A549 (cell line): Measurements from ENCODE around the gene GATM. TPM values are rescaled to one million over a fixed set of nuclear protein-coding genes. Genes with fewer than 3 reads are reported as not detected.

Source experiments
- ATAC-seq, 2 experiments: fragments of 200-7000 bp in 1 of 2; fragments of >200 bp in 1 of 2; cut with Nextera tagmentation in 1 of 2; cut with Tn5 transposase in 1 of 2; 3 replicates each; pipeline versions ENCODE4 v1.8.0 to v1.9.1; 2018 to 2020; ENCODE audit warnings: mild to moderate bottlenecking in 1 of 2, moderate library complexity in 1 of 2
- CTCF ChIA-PET: fragments of 300-600 bp; sonication (Branson Sonifier 250); formaldehyde crosslinking; extraction: SDS; loops from one replicate; lab custom pipeline; 2021; ENCODE audit warnings: antibody characterized with exemption, inconsistent platforms; lab: Yijun Ruan, JAX
- POLR2A ChIA-PET: fragments of 350-600 bp; formaldehyde crosslinking; extraction: SDS; loops from one replicate; lab custom pipeline; 2021; ENCODE audit warnings: antibody characterized with exemption, inconsistent platforms; lab: Yijun Ruan, JAX
- DNase-seq, 2 experiments: peaks; one replicate each; pipeline versions ENCODE4 v3.0.0 to v3.0.0-alpha.2; 2011 to 2016; ENCODE audit warnings: low read depth in 1 of 2, low spot score in 1 of 2
- FAIRE-seq: peaks from 2 replicates; lab custom pipeline; 2011; peaks lifted over from hg19 to GRCh38; lab: Jason Lieb, UNC
- H3K27ac ChIP-seq, 2 experiments: fragments of >200 bp; sonication (Bioruptor Twin); formaldehyde crosslinking; 3 replicates each; pipeline ENCODE4 v1.5.1; 2016 to 2017
- H3K4me1 ChIP-seq: fragments of >200 bp; sonication (Bioruptor Twin); formaldehyde crosslinking; 3 replicates; pipeline ENCODE4 v1.6.1; 2016
- H3K4me2 ChIP-seq: fragments of >200 bp; sonication (Bioruptor Twin); formaldehyde crosslinking; 3 replicates; pipeline ENCODE4 v1.6.1; 2016
- H3K4me3 ChIP-seq: fragments of >200 bp; sonication (Bioruptor Twin); formaldehyde crosslinking; 3 replicates; pipeline ENCODE4 v1.5.1; 2016
- H3K9me3 ChIP-seq: fragments of >200 bp; sonication (Bioruptor Twin); formaldehyde crosslinking; 3 replicates; pipeline ENCODE4 v1.6.1; 2016
- CHD2 ChIP-seq: fragments of 150-350 bp; IDR thresholded peaks from 2 replicates; pipeline ENCODE4 v1.6.1; 2014; ENCODE audit warnings: low read length; ENCODE audit not compliant: partially characterized antibody
- CTCF ChIP-seq: fragments of >200 bp; sonication (Bioruptor Twin); formaldehyde crosslinking; IDR thresholded peaks from 3 replicates; pipeline ENCODE4 v1.5.1; 2016
- EHF ChIP-seq: fragments of 250-450 bp; sonication (Bioruptor Pico); IDR thresholded peaks from 2 replicates; pipeline ENCODE4 v1.5.0; 2020; ENCODE audit warnings: mild to moderate bottlenecking
- EHMT2 ChIP-seq: fragments of 200-600 bp; sonication (generic); IDR thresholded peaks from 2 replicates; pipeline ENCODE4 v1.6.1; 2016; ENCODE audit warnings: antibody characterized with exemption, low read depth, mild to moderate bottlenecking, moderate library complexity
- GATA3 ChIP-seq: IDR thresholded peaks from 2 replicates; pipeline ENCODE4 v1.6.1; 2012; ENCODE audit warnings: borderline replicate concordance
- HEYL ChIP-seq: fragments of 250-450 bp; sonication (Bioruptor Pico); IDR thresholded peaks from 2 replicates; pipeline ENCODE4 v1.8.0; 2021; ENCODE audit warnings: mild to moderate bottlenecking, moderate library complexity
- HOXB5 ChIP-seq: fragments of 250-450 bp; sonication (Bioruptor Pico); IDR thresholded peaks from 2 replicates; pipeline ENCODE4 v1.5.0; 2020; ENCODE audit warnings: mild to moderate bottlenecking, moderate library complexity
- JUN ChIP-seq, 2 experiments: fragments of >200 bp; sonication (Bioruptor Twin); formaldehyde crosslinking; IDR thresholded peaks; 2 replicates in 1 of 2; 3 replicates in 1 of 2; pipeline ENCODE4 v1.6.1; 2016 to 2017
- KDM5A ChIP-seq: fragments of 200-600 bp; sonication (generic); IDR thresholded peaks from 2 replicates; pipeline ENCODE4 v1.6.1; 2016; ENCODE audit warnings: antibody characterized with exemption, mild to moderate bottlenecking
- MYC ChIP-seq: IDR thresholded peaks from 2 replicates; pipeline ENCODE4 v1.6.1; 2012; ENCODE audit warnings: mild to moderate bottlenecking, inconsistent platforms, low read length, improper control_type of control experiment, borderline replicate concordance
- NPAS2 ChIP-seq: fragments of 250-450 bp; sonication (Bioruptor Pico); IDR thresholded peaks from 2 replicates; pipeline ENCODE4 v1.8.0; 2022; ENCODE audit warnings: mild to moderate bottlenecking, moderate library complexity, borderline replicate concordance
- RAD21 ChIP-seq, 2 experiments: fragments of >200 bp in 1 of 2; sonication (Bioruptor Twin) in 1 of 2; formaldehyde crosslinking in 1 of 2; IDR thresholded peaks in 1 of 2; conservative IDR thresholded peaks in 1 of 2; 2 replicates in 1 of 2; 3 replicates in 1 of 2; pipeline ENCODE4 v1.6.1; 2012 to 2018; ENCODE audit warnings: inconsistent platforms in 1 of 2
- RNF2 ChIP-seq: fragments of 200-600 bp; sonication (generic); IDR thresholded peaks from 2 replicates; pipeline ENCODE4 v1.6.1; 2016; ENCODE audit warnings: low read depth, mild to moderate bottlenecking, antibody characterized with exemption, moderate library complexity, borderline replicate concordance
- SMC3 ChIP-seq: fragments of >200 bp; sonication (Bioruptor Twin); formaldehyde crosslinking; IDR thresholded peaks from 3 replicates; pipeline ENCODE4 v1.6.1; 2018; ENCODE audit warnings: inconsistent platforms
- USF2 ChIP-seq: fragments of 450-650 bp; IDR thresholded peaks from 2 replicates; pipeline ENCODE4 v1.6.1; 2014; ENCODE audit warnings: antibody characterized with exemption
- ZFP36 ChIP-seq: fragments of 450-650 bp; IDR thresholded peaks from 2 replicates; pipeline ENCODE4 v1.6.1; 2014; ENCODE audit warnings: borderline replicate concordance; ENCODE audit not compliant: partially characterized antibody
- ZNF302 ChIP-seq: fragments of 250-450 bp; sonication (Bioruptor Pico); IDR thresholded peaks from 2 replicates; pipeline ENCODE4 v1.9.0; 2021; ENCODE audit warnings: inconsistent platforms, mild to moderate bottlenecking, moderate library complexity
- ZSCAN20 ChIP-seq: fragments of 250-450 bp; sonication (Bioruptor Pico); IDR thresholded peaks from 2 replicates; pipeline ENCODE4 v1.8.0; 2022; ENCODE audit warnings: mild to moderate bottlenecking, moderate library complexity
- WGBS: methylation state at CpG from one replicate; pipeline ENCODE4 v1.1.6; 2017; ENCODE audit errors: missing lambda C conversion rate; 5-methylcytosine and 5-hydroxymethylcytosine counted together
- polyA plus RNA-seq, 4 experiments: library from polyadenylated mRNA; depleted of rRNA in 3 of 4; stranded (reverse); fragments of >200 nt; fragmentation: RNase III in 1 of 4; extraction: RNeasy Plus Mini Kit Qiagen cat#74134 plus additional on column Dnase treatment in 1 of 4; gene quantifications; 2 replicates in 3 of 4; 3 replicates in 1 of 4; pipeline ENCODE4 v1.2.3, GENCODE V29; 2011 to 2017
- TF ChIP-seq, protein P1 (sequence below): fragments of 250-450 bp; sonication (Bioruptor Pico); IDR thresholded peaks from 2 replicates; pipeline ENCODE4 v1.5.0; 2021; ENCODE audit warnings: mild to moderate bottlenecking, moderate library complexity, borderline replicate concordance
- TF ChIP-seq, protein P2 (sequence below): IDR thresholded peaks from 2 replicates; pipeline ENCODE4 v1.6.1; 2012
- TF ChIP-seq, protein P3 (sequence below): fragments of 250-450 bp; sonication (Bioruptor Pico); IDR thresholded peaks from 2 replicates; pipeline ENCODE4 v1.5.0; 2020; ENCODE audit warnings: low read depth, mild to moderate bottlenecking, moderate library complexity

GATM gene
- polyA plus RNA-seq, 2 of the 4 experiments (the other 2 are of a cell fraction), result 4.0 to 6.5 TPM

- no peak overlapping the region for H3K27ac ChIP-seq
- peaks cover 9% of the 10 kb centered on the region; the same call in 2 of the 3 replicates for H3K4me1 ChIP-seq
- ChIA-PET POLR2A (no interaction called here), CTCF (interaction anchor here (0.9 to 5.6 kb wide), 15 partner anchors 9 to 240 kb away, joined by 3 to 43 read pairs (median 5); no protein-coding TSS in a partner anchor)
- no peak overlapping the region for H3K4me2 ChIP-seq
- no peaks in the 10 kb centered on the region for H3K9me3 ChIP-seq
- H3K4me3 ChIP-seq, result no peak overlapping the region
- ATAC-seq, result no peak
- WGBS, result 40% methylated on average over 5 of the region's 6 CpGs
- DNase-seq, result peak; percentile 18 to 67
- no peak for FAIRE-seq
- TF ChIP-seq SMC3 (peak; percentile 52; the same call in 2 of the 3 replicates), RAD21 (conservative IDR thresholded peaks at IDR 0.05 in 1 of 2, IDR thresholded peaks at IDR 0.05 in 1 of 2) (peak; percentile 68 to 69), CTCF (peak; percentile 65), ZFP36 (no peak), JUN (IDR thresholded peaks at IDR 0.05) (no peak), RNF2 (no peak)
Measured at GRCh38 chr15:45399381-45400212, 21.3 kb upstream of the GATM start.

GRCh38 chr15:45397116-45397665, 18.8 kb upstream of the GATM start:
- CTCF ChIA-PET, result interaction anchor here (0.8 to 2.6 kb wide), 4 partner anchors 82 to 237 kb away, joined by 3 to 9 read pairs (median 6); no protein-coding TSS in a partner anchor
- no peak for FAIRE-seq
- H3K4me3 ChIP-seq, result no peak overlapping the region

More at GRCh38 chr15:45397116-45397665, 18.8 kb upstream of the GATM start:
- peaks cover 4% of the 10 kb centered on the region; the same call in 1 of the 3 replicates for H3K4me1 ChIP-seq
- 31% methylated on average over 6 of the region's 6 CpGs for whole genome bisulfite sequencing
- TF ChIP-seq ZNF302 (CRISPR knock-in tag), result no peak
- no peak for TF ChIP-seq CHD2
- no peak for TF ChIP-seq HOXB5 (CRISPR knock-in tag)
- TF ChIP-seq NPAS2, result no peak
- TF ChIP-seq EHMT2, result no peak
- TF ChIP-seq, protein P1, sequence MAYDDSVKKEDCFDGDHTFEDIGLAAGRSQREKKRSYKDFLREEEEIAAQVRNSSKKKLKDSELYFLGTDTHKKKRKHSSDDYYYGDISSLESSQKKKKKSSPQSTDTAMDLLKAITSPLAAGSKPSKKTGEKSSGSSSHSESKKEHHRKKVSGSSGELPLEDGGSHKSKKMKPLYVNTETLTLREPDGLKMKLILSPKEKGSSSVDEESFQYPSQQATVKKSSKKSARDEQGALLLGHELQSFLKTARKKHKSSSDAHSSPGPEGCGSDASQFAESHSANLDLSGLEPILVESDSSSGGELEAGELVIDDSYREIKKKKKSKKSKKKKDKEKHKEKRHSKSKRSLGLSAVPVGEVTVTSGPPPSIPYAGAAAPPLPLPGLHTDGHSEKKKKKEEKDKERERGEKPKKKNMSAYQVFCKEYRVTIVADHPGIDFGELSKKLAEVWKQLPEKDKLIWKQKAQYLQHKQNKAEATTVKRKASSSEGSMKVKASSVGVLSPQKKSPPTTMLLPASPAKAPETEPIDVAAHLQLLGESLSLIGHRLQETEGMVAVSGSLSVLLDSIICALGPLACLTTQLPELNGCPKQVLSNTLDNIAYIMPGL (CRISPR knock-in tag), result no peak
- TF ChIP-seq KDM5A, result no peak
- no peak for TF ChIP-seq EHF (CRISPR knock-in tag)
- TF ChIP-seq, protein P2, sequence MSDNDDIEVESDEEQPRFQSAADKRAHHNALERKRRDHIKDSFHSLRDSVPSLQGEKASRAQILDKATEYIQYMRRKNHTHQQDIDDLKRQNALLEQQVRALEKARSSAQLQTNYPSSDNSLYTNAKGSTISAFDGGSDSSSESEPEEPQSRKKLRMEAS, result no peak
- no peak for TF ChIP-seq CTCF
- no peak for TF ChIP-seq GATA3
- TF ChIP-seq, protein P3, sequence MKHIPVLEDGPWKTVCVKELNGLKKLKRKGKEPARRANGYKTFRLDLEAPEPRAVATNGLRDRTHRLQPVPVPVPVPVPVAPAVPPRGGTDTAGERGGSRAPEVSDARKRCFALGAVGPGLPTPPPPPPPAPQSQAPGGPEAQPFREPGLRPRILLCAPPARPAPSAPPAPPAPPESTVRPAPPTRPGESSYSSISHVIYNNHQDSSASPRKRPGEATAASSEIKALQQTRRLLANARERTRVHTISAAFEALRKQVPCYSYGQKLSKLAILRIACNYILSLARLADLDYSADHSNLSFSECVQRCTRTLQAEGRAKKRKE (CRISPR knock-in tag), result no peak
- TF ChIP-seq USF2, result no peak
- no peak for TF ChIP-seq ZSCAN20
- no peak for TF ChIP-seq HEYL
- no peak for TF ChIP-seq MYC
- DNase-seq (no peak), ATAC-seq (no peak)
- no peaks in the 10 kb centered on the region for H3K9me3 ChIP-seq
- H3K27ac ChIP-seq, result no peak overlapping the region
- no peak overlapping the region for H3K4me2 ChIP-seq
- POLR2A ChIA-PET, result no interaction called here
